Stimulated activated CD4-positive, alpha-beta T cell treated with anti-CD3 and anti-CD28 coated beads, TNF-alpha, amount 100 ng/mL, for 24 hours (primary cell): ENCODE data around the gene SAMD4A.

Source experiments
- DNase-seq, 3 experiments: peaks; one replicate each; pipeline ENCODE4 v3.0.0-alpha.2; 2020; ENCODE audit warnings: low read depth in 3 of 3

The SAMD4A gene

DNA sequence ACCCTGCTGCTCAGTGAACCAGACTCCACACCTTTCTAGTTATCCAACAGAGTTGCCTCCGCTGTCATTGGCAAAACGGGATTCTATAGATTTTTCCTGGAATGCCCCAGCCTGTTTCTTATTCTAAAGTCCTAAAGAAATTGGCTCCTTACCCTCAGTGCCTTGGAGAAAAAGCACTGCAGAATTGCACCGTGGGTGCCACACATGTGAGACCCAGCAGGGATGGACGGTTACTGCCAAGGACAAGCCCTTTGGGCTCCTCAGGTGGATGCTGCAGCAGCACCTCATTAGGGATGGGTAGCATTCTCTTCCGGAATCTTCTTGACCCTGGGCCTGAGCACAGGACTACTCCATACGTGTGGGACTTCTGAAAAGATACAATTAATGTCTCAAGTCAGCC, 214.2 kb downstream of the SAMD4A start:
- no peak for DNase-seq

DNA sequence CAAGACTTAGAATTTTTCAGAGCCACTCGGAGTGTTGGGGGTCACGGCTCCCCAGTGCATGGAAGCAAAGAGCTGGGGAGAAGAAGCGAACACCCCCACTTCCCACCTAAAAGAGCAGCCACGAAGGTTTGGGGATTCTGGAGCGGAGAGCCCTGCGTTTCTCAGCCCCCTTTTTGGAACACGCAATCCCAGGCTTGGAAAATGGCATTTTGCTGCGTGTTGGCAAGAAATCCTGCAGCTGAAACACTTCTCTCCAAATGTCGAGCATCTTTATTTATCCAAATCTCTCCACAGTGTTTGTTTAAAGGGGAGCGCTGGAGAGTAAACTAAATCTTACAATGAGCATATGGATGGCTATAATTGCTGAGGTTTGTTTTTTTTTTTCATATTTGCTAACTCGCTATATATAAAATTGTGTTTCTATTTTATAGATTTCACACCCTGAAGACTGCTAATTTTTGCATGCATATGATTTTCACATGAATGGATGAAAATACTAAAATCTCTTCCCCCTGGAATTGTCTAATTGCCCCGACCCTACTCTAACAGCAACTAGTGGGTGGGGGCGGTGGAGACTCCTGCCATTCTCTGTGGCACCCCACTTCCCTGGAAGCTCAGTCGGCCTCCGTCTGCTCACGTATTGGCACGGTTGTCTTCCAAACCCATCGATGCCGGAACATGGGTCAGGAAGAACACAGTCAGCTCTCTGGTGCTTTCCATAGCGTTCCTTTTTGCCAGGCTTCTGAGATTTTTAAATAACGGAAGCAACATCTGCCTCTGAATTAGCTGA, 215.2 kb downstream of the SAMD4A start:
- no peak for DNase-seq

DNA sequence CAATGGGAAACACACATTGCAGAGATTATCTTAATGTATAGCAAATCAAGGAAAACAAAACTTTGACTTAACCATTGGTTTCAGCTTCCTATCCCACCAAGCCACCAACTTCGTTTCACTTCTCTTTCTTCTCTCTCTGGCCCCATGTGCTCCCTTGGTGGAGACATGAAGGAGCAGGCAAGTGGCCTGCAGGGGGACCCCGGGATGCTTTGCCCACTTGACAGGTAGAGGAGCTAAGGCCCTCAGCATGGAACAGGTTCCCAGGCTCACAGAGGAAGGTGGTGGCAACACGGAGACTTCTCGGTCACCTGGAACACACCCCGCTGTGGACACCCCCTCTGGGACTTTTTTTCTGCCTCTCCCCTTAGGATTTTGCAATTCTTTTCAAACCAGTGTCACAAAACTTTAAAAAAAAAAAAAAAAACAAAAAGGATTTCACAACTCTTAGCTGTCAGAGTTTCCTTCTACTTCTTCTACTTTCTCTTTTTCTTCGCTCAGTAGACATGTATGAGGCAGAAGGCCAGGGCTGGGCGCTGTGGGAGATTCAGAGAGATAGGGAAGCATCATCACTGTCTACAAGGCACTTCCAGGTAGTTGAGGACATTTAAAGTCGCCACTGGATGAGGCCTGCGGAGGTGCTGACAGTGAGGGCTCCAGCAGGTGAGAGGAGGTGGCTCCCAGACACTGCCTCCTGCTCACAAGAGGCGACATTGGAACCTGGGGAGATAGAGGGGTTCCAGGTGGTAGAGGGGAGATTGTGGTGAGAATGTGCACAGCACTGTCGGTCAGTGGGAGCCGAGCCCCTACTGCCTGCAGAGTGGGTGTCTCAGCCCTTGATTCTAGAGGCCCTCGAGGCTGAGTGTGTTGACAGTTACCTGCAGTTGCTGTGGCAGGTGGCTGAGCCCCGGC, 216.1 kb downstream of the SAMD4A start:
- DNase-seq, result no peak

DNA sequence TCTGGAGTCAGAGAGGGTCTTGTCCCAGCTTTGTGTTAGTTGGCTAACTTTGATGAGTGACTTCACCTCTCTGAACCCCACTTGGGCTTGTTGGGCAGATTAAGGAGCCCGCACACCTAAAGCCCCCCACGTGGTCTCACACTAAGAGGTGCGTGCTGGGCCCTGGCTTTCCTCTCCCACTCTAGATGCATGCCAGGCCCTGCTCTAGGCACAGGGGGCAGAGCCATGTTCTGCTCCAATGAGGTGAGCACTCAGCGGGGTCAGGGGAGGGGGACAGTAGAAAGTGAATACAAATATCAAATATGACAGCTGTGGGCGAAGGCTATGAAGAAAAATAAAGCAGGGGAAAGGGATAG, 216.7 kb downstream of the SAMD4A start:
- no peak for DNase-seq

DNA sequence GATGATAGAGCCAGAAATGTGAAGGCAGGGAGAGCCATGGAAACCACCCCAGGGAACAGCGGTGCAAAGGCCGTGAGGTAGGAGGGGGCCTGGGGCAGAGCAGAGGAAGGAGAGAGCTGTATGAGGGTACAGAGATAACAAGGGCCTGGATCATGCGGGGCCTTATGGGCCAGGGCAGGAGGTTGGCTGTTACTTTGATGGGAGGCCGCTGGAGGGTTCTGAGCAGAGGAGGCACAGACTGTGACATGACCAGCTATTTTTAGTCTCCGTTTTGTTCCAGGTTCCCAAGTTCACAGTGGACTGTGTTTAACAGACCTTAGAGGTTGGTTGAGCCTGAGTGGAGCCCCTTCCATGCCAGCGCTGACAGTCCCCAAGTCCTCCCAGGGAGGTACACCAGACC, 217.1 kb downstream of the SAMD4A start:
- no peak for DNase-seq

DNA sequence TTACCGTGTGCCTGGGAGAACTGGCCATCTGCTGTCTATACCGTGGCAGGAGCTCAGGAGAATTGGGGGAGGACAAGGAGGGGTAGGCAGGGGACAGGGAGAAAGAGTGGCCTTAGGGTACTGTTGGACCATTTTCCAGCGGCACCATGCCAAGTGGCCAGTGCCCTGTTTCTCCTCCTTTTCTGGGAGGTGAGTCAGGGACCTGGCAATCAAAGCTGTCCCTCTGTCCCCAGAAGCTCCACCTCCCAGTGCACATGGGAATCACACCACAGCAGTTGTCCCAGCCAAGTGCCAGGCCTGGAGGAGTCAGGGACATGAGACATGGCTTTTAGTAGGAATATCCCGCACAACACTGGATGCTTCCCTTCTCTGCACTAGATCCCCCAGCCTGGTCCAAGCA, 217.7 kb downstream of the SAMD4A start:
- no peak for DNase-seq

DNA sequence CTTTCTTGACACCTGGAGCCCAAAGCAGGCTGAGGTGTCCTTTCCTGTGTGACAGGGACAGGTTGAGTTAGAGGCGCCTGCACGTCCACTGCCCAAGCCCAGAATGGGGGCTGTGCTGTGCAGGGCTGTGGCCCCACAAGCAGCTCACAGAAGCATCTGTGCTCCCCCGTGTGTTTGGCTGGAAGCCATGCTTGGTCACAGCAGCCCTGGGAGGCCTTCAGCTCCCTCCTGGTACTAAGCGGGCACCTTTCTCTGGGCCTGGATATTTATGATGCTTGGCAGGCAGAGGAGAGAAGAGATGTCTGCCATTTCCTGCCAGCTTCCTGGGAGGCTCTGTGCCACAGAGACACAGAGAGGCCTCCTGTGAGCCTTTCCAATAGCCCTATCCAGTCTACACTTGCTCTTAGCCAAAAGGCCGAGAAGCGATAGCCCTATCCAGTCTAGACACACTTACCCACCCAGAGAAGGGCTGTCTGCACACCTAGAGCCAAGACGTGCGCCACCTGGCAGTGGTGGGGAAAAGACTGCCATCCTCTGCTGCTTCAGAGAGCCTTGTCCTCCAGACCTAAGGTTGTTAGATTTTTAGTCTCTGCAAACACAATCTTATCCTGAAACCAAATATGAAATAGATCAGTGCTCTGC, 218.3 kb downstream of the SAMD4A start:
- no peak for DNase-seq

DNA sequence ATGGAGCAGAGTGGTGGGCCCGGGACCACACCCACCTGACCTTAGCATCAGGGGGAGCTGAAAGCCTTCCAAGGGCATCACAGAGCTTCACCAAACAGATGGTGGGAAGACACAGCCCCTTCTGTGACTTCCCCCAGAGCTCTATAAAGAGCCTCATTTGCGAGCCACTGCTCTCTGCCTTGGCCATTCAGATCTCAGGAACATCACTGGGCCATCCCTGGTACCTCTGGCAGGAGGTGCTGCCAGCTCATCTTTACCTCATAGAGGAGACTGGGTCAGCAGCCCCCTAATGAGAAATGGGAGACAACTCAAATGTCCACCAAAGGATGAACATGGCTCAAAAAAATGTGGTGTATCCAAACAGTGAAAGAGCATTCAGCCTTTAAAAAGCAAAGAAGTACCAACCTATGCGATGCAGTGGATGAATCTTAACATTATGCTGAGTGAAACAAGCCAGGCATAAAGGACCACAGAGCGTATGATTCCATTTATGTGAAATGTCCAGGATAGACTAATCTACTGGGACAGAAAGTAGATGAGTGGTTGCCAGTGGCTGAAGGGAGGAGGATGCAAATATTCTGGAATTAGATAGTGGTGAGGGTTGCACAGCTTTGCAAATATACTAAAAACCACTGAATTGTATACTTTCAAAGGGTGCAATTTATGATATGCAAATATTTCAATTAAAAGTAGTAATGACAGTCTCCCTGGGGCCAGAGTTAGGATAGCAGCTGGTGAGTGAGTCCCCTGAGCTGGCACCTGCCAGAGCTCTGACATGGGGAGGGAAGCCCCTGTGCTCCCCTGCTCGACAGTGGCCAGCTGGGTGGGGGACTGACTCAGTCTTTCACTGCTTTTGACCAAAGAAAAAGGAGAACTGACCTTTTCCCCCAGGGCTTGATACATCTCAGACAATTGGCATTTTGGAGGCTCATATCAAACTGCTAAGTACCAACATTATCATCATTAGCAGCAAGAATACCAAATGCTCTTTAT, 219.1 kb downstream of the SAMD4A start:
- DNase-seq, result no peak

DNA sequence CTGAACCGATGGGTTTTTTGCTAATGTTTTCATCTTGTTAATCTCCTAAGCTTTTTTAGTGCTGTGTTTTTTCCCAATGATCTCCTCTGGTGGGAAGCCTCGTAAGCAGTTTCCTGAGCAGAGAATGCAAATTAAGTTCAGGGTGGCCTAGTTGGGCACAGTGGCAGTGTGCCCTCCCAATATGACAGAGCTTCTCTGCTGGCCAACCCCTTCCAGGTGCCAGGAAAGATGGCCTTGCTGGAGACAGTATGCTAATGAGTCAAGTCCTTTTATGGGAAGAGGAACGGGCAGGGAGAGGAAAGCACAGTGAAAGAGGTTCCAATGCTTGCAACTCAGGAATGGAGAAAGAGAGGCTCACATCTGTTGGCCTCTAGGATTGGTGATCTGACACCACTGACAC, 219.9 kb downstream of the SAMD4A start:
- DNase-seq, result no peak

DNA sequence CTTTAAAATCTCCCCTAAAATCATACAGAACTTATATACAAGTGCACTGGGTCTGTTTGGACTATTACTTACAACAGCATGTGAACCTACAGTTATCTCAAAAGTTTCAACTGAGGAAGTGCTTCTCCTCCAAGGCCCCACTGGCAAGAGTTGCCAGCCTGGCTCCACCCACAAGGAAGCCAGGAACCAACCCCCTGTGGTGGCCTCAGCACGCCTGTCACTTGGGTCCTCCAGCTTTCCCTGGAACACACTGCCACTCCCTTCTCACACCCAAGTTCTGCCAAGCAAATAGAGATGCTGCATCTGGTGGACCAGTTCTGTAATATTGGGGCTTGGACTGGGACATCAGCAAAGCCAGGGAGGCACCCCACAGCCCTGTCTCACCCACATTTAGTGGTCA, 220.3 kb downstream of the SAMD4A start:
- no peak for DNase-seq

DNA sequence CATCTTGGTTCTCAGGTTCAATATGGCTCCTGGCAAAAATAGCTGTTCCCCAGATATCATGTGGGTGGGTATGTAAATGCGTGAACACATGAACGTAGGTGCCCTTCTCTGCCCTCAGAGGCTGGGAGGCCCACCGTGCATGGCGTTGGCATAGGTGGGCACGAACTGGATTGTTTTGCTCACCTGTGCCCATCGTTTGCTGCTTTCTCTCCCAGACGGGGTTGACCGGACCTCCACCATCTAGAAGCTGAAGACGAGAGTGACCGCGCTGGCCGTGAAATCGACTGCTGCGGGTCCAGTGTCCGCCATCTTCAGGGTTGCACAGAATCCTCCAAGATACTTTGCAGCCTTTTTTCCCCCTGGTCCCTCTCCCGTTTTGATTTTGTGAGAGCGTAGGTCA, 221.8 kb downstream of the SAMD4A start:
- DNase-seq, result no peak

DNA sequence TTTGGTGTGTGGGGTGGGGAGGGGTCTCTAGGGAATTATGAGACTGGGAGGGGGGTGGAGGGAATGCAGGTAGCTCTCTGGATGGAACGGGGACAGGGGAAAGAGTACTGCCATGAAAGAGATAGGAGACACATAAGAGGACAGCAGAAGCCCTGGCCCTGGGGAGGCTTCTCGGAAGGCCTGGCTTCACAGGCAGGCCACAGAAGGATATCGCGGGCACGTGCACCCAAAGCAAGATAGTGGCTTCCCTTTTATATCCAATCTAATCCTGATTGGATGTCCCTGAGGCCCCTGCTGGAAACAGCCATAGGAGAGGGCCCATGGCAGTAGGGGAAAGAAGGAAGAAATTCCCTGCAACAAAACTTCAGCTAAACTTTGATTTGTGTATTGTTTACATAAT, 222.2 kb downstream of the SAMD4A start:
- no peak for DNase-seq

DNA sequence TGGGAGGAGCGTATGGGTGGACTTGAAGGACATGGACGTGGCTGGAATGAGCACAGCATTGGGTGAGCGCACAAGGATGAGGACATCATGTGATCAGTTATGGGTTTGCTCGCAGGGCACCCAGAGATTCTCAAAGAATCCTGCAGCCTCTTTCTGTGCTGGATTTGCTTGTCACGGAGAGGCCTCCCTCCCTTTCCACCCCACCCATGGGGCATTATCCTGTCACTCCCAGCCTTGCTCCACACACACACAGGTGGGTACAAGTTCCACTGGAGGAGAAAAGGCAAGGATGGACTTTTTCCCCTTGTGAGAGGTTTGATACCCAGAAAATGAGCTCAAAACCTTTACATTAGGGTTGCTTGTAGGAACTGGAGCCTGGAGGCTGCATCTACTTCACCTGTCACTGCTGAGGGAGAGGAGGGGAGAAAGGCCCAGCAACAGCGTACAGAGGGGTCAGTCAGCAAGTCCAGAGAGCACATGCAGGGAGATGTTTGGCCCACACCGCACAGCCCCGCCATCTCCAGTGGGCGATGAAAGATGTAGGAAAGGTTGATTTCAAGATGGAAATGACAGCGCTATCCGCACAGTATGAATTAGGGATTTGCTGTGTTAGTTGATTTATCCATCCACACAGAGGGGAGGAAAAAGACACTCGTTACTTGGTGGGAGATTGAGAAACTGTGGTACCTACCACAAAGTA, 223.0 kb downstream of the SAMD4A start:
- DNase-seq, result no peak

DNA sequence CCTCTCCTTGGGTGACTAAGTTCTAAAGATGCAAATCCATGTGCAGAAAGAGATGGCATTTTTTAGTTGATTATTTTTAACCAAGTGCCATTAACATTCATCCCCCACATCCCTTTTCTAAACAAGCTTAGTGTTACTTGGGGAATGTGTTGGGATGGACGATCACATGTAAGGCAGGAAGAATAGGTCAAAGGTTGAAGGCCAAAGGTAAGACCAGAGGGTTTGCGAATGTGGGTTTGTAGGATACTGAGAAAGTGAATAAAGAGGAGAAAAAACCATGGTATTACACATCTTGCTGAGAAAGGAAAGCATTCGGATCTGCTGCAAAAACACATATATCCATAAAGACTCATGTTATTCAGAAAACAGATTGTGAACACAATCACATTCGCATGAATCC, 224.1 kb downstream of the SAMD4A start:
- no peak for DNase-seq

DNA sequence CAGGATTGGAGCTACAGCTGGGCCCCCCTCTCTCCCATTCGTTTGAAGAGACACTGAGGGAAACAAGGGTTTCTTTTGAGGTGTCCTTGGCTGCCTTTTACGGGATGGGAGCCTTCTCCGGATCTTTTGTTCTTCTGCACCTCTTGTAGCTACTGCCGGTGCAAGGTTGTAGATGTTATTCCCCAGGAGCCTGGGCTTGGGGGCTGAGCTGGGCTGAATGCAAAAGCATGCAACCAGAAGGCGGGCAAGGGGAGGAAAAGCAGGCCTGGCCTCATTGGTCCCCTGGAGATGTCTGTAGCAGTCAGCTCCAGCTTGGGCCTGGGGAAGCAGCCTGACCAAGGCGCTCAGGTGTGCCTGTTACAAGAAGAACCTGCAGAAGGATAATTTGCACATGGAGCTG, 225.4 kb downstream of the SAMD4A start:
- no peak for DNase-seq

DNA sequence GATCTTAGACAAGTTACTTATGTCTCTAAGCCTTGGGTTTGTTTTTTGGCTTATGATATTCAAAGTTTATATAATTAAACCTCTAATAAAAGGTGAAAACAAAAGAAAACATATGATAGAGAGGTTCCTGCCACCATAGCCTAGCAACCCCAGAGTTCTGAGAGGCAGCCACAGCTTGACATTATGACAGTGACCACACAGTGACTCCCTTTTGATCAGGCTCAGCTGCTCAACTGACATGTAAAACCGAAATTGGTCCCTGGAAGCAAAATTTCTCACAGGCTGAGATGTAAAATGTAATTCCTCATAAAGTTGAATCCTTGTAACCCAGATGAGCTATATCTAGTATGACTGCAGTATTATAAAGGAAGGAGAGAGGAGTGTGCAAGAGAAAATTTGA, 227.2 kb downstream of the SAMD4A start:
- no peak for DNase-seq

DNA sequence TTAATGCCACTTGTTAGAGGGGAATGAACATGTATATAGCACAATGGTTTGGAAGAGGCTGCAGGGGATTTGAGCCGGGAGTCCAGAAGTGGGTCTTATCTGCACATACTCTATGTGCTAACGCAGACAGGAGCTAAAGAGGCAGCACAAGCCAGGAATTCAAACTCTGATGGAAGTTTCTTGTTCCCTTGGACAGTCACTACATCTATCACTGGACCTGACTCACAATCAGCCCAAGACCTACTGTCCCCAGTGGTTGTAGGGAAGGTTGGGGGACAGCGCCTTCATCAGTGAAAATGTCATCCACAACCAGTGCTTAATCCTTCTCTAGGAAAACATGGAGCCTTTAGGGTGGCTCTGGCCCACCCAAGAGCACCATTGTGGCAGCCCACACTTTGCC, 227.9 kb downstream of the SAMD4A start:
- DNase-seq, result no peak

DNA sequence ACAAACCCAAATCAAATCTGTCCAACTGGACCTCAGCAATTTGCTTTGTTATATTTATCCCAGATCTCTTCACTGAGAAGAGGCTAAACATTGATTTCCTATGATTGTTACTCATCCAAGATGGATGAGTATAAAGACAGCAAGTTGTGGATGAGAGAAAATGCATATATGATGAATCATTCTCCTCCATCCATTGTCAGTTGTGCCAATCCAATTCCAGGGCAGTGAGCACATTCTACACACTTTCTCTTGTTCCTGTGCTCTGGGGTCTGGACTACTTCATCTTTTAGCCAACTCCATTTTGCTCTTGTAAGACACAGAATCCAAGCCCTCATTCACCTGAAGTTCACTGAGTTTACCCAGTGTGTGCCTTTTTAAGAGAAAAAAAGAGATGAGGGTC, 230.0 kb downstream of the SAMD4A start:
- DNase-seq, result no peak

DNA sequence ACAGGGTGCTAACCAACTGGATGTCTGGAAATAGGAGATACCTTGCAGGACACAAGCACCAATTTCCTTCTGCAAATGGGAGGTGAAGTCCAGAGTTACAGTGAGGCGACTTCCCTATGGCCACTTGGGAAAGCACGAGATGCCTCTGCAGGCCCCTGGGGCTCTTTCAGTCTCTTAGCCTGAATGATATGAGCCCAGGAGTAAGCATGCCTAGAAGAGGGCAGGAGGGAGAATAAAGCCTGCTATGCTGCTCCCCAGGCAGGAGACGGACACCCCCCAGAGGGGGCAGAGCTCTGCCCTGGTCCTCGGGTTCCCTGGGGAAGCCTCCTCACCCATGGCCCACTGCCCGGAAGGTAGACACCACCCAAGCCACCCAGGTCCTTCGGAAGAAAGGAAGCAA, 230.6 kb downstream of the SAMD4A start:
- no peak for DNase-seq

DNA sequence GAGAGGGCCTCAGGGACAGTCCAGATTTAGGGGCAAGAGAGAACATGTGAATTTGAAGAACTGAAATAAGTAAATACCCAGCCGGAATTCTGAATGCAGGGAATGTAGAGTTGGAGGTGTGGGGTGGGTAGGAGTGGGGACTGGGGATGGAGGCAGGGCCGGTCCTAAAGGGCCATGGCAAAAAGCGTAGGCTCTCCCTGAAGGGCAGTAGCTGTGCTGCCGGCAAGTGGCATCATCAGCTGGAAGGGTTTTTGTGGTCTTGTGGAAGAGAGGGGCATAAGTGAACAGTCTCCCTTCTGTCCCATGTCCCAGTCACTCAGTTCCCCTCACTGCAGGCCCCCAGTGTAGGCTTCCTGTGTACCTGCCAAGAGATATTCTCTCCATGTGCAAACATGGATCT, 231.1 kb downstream of the SAMD4A start:
- no peak for DNase-seq
